Globus pallidus (tissue), 1 donor: ENCODE results near the gene SETD3.

Source experiments
- DNase-seq: peaks from one replicate; pipeline ENCODE4 v3.0.0-alpha.2; 2015; ENCODE audit warnings: low spot score

Gene SETD3

GRCh38 chr14:99393059-99393655, 87.5 kb downstream of the SETD3 start:
- no peak for DNase-seq

GRCh38 chr14:99391671-99392070, 89.0 kb downstream of the SETD3 start:
- DNase-seq, result no peak

- peak; percentile 9 for DNase-seq
Observed at GRCh38 chr14:99389174-99389826, 91.4 kb downstream of the SETD3 start.

GRCh38 chr14:99388286-99388685, 92.4 kb downstream of the SETD3 start:
- no peak for DNase-seq

GRCh38 chr14:99387880-99388279, 92.8 kb downstream of the SETD3 start:
- no peak for DNase-seq

GRCh38 chr14:99384450-99385417, 95.9 kb downstream of the SETD3 start:
- DNase-seq, result no peak

GRCh38 chr14:99383472-99384449, 96.9 kb downstream of the SETD3 start:
- DNase-seq, result no peak

- no peak for DNase-seq
Observed at GRCh38 chr14:99382781-99383471, 97.7 kb downstream of the SETD3 start.

GRCh38 chr14:99382071-99382470, 98.6 kb downstream of the SETD3 start:
- no peak for DNase-seq

GRCh38 chr14:99381688-99382060, 99.0 kb downstream of the SETD3 start:
- DNase-seq, result no peak

GRCh38 chr14:99380991-99381687, 99.5 kb downstream of the SETD3 start:
- no peak for DNase-seq

GRCh38 chr14:99380402-99380801, 100.3 kb downstream of the SETD3 start:
- no peak for DNase-seq

- no peak for DNase-seq
Observed at GRCh38 chr14:99378782-99379214, 101.9 kb downstream of the SETD3 start.

GRCh38 chr14:99377951-99378350, 102.7 kb downstream of the SETD3 start:
- no peak for DNase-seq

GRCh38 chr14:99374964-99375363, 105.7 kb downstream of the SETD3 start:
- DNase-seq, result no peak

GRCh38 chr14:99363616-99364290, 116.9 kb downstream of the SETD3 start:
- no peak for DNase-seq

- DNase-seq, result no peak
Observed at GRCh38 chr14:99363051-99363450, 117.6 kb downstream of the SETD3 start.

GRCh38 chr14:99361596-99362215, 119.0 kb downstream of the SETD3 start:
- no peak for DNase-seq
